Smooth muscle cell (in vitro differentiated cells): Measurements from ENCODE around the gene PPIL3. TPM values are rescaled to one million over a fixed set of nuclear protein-coding genes. Genes with fewer than 3 reads are reported as not detected.

Experiments used
- DNase-seq: peaks from one replicate; lab custom pipeline; 2025; ENCODE audit not compliant: unreplicated experiment; lab: John Stamatoyannopoulos, UW
- H2AFZ ChIP-seq: fragments of 200-600 bp; sonication (generic); 2 replicates; pipeline ENCODE4 v1.6.0; 2016; ENCODE audit warnings: antibody characterized with exemption, low read depth, mild to moderate bottlenecking
- H3F3A ChIP-seq: fragments of 200-600 bp; sonication (generic); 2 replicates; pipeline ENCODE4 v1.6.0; 2017; ENCODE audit warnings: antibody characterized with exemption, low read depth
- H3K27ac ChIP-seq: fragments of 200-600 bp; sonication (generic); 2 replicates; pipeline ENCODE4 v1.5.1; 2016; ENCODE audit warnings: low read depth, mild to moderate bottlenecking
- H3K27me3 ChIP-seq: fragments of 200-600 bp; sonication (generic); 2 replicates; pipeline ENCODE4 v1.6.1; 2016; ENCODE audit warnings: low read depth, mild to moderate bottlenecking
- H3K36me3 ChIP-seq: fragments of 200-600 bp; sonication (generic); 2 replicates; pipeline ENCODE4 v1.5.1; 2016; ENCODE audit warnings: low read depth
- H3K4me1 ChIP-seq: fragments of 200-600 bp; sonication (generic); 2 replicates; pipeline ENCODE4 v1.5.1; 2016; ENCODE audit warnings: low read depth
- H3K4me2 ChIP-seq: fragments of 200-600 bp; sonication (generic); 2 replicates; pipeline ENCODE4 v1.6.0; 2016; ENCODE audit warnings: mild to moderate bottlenecking
- H3K4me3 ChIP-seq: fragments of 200-600 bp; sonication (generic); 2 replicates; pipeline ENCODE4 v1.5.1; 2016; ENCODE audit warnings: mild to moderate bottlenecking
- H3K79me2 ChIP-seq: fragments of 200-600 bp; sonication (generic); 2 replicates; pipeline ENCODE4 v1.6.0; 2016; ENCODE audit warnings: low read depth, mild to moderate bottlenecking
- H3K9ac ChIP-seq: fragments of 200-600 bp; sonication (generic); 2 replicates; pipeline ENCODE4 v1.6.0; 2016; ENCODE audit warnings: low read depth
- H3K9me3 ChIP-seq: fragments of 200-600 bp; sonication (generic); replicated peaks from 2 replicates; pipeline ENCODE4 v1.5.1; 2016; ENCODE audit warnings: low read depth
- H4K20me1 ChIP-seq: fragments of 200-600 bp; sonication (generic); 2 replicates; pipeline ENCODE4 v1.6.0; 2016; ENCODE audit warnings: low read depth
- WGBS: methylation state at CpG from one replicate; pipeline ENCODE4 v1.1.7; 2016; ENCODE audit warnings: low lambda C conversion rate; 5-methylcytosine and 5-hydroxymethylcytosine counted together
- polyA plus RNA-seq: library from polyadenylated mRNA; unstranded; fragments of >200 nt; fragmentation: Nextera tagmentation; extraction: Ambion mirVana; gene quantifications from 2 replicates; pipeline ENCODE4 v1.2.1, GENCODE V29; 2016
- total RNA-seq: library from RNA; depleted of rRNA; stranded (reverse); fragments of >200 nt; gene quantifications from 2 replicates; pipeline ENCODE4 v1.2.3, GENCODE V29; 2014
- TF ChIP-seq, protein P1 (sequence below): fragments of 200-600 bp; sonication (generic); IDR thresholded peaks from 2 replicates; pipeline ENCODE4 v1.5.1; 2017; ENCODE audit warnings: borderline replicate concordance, mild to moderate bottlenecking, antibody characterized with exemption; ENCODE audit not compliant: insufficient read depth, poor library complexity, severe bottlenecking

Gene PPIL3
- total and polyA plus RNA-seq, 2 experiments from 2014 or later, result 42.5 to 70.1 TPM

DNA sequence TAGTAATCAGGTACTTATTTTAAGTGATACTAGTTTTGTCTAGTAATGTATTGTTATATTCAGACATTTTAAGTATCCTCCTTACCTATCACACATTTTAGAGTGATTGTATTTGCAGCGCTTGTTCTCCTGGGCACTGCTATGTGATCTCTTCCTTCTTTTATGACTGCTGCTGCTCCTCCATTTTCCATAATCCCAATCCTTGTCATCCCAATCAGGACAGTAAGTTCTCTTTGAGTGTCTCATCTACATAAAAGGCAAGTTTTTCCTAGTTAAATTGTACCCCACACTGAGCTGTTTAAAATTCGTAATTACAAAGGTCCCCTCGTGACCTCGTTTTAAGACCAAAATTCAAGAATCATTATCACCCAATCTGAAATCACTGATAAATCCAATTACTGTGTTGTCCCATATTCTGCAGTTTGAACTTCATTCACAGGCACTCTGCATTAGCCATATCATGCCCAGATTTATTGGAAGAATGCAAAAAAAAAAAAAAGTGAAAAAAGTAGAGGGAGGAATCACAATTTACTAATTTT lies 27.2 kb downstream of the PPIL3 start:
- DNase-seq, result no peak
- TF ChIP-seq, protein P1, sequence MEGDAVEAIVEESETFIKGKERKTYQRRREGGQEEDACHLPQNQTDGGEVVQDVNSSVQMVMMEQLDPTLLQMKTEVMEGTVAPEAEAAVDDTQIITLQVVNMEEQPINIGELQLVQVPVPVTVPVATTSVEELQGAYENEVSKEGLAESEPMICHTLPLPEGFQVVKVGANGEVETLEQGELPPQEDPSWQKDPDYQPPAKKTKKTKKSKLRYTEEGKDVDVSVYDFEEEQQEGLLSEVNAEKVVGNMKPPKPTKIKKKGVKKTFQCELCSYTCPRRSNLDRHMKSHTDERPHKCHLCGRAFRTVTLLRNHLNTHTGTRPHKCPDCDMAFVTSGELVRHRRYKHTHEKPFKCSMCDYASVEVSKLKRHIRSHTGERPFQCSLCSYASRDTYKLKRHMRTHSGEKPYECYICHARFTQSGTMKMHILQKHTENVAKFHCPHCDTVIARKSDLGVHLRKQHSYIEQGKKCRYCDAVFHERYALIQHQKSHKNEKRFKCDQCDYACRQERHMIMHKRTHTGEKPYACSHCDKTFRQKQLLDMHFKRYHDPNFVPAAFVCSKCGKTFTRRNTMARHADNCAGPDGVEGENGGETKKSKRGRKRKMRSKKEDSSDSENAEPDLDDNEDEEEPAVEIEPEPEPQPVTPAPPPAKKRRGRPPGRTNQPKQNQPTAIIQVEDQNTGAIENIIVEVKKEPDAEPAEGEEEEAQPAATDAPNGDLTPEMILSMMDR, result no peak
- H4K20me1 ChIP-seq, result peaks cover 70% of the 10 kb centered on the region

DNA sequence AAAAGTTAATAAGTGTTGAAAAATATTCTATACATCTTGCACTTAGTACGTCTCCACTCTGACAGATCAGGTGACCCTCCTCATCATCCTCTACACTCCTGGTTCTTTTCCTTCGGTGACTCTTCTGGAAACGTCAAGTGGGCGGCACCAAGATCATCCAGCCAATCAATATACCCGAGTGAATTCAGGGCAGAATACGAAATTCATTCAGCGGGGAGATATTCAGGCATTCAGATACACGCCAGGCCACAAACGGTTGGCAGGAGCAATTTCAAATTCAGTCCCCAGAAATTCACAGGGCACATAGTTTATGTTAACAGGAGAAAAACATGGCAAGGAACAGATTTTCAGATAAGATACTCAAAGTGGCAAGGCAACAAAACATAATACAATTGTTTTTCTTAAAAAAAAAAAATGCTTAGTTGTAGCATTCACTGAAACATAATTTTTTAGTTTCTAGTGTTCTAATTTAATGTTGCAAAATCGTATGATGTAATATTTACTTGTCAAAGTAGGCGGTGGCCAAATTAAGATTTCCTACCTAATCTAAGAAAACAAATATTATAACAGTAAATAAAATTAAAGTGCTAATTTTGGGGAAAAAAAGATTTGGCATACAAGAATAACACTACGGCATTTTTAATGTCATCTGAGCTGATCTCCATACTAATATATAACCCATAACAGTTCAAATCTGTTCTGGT lies 28.6 kb downstream of the PPIL3 start:
- H2AFZ ChIP-seq, result no peak overlapping the region
- peak overlapping the region; percentile 99 for H3K4me3 ChIP-seq
- no peak for DNase-seq
- no peak overlapping the region for H3K9ac ChIP-seq
- H3K27me3 ChIP-seq, result no peaks in the 10 kb centered on the region
- peaks cover 42% of the 10 kb centered on the region for H3K36me3 ChIP-seq
- peaks cover 37% of the 10 kb centered on the region for H3F3A ChIP-seq
- TF ChIP-seq, protein P1, result no peak
- 91% methylated on average over 12 of the region's 12 CpGs for WGBS
- H3K4me1 ChIP-seq, result peaks cover 30% of the 10 kb centered on the region
- peaks cover 85% of the 10 kb centered on the region for H4K20me1 ChIP-seq
- H3K9me3 ChIP-seq, result no peaks in the 10 kb centered on the region
- peak overlapping the region; percentile 100 for H3K27ac ChIP-seq
- peaks cover 83% of the 10 kb centered on the region for H3K79me2 ChIP-seq
- H3K4me2 ChIP-seq, result peak overlapping the region; percentile 90

More for the DNA sequence above, 27.2 kb downstream of the PPIL3 start:
- no peaks in the 10 kb centered on the region for H3K27me3 ChIP-seq
- H2AFZ ChIP-seq, result no peak overlapping the region
- WGBS, result 49% methylated on average over 4 of the region's 4 CpGs
- peaks cover 76% of the 10 kb centered on the region for H3K79me2 ChIP-seq
- H3K36me3 ChIP-seq, result peaks cover 35% of the 10 kb centered on the region
- H3K4me1 ChIP-seq, result peaks cover 30% of the 10 kb centered on the region
- H3K4me2 ChIP-seq, result peak overlapping the region; percentile 90
- H3K9ac ChIP-seq, result peak overlapping the region; percentile 100
- peaks cover 26% of the 10 kb centered on the region for H3F3A ChIP-seq
- peak overlapping the region; percentile 99 for H3K4me3 ChIP-seq
- peak overlapping the region; percentile 100 for H3K27ac ChIP-seq
- H3K9me3 ChIP-seq, result no peaks in the 10 kb centered on the region

GRCh38 chr2:200856806-200857205 lies 32.1 kb downstream of the PPIL3 start:
- WGBS, result 96% methylated on average over 8 of the region's 8 CpGs
- Histone ChIP-seq H2AFZ (no peak overlapping the region), H3K4me1 (peaks cover 21% of the 10 kb centered on the region), H3F3A (peaks cover 63% of the 10 kb centered on the region), H4K20me1 (peaks cover 100% of the 10 kb centered on the region), H3K27me3 (no peaks in the 10 kb centered on the region), H3K36me3 (peaks cover 66% of the 10 kb centered on the region), H3K27ac (no peak overlapping the region), H3K79me2 (peaks cover 61% of the 10 kb centered on the region), H3K9ac (no peak overlapping the region), H3K9me3 (no peaks in the 10 kb centered on the region), H3K4me2 (no peak overlapping the region), H3K4me3 (no peak overlapping the region)
- TF ChIP-seq, protein P1, result no peak
- no peak for DNase-seq
